Dendritic cell treated with granulocyte-macrophage colony-stimulating factor and Interleukin-4, amounts not matched to agents 40 ng/mL and 50 ng/mL, for 4 days (primary cell): ENCODE results near the gene ABHD17B.
"Not testable (repeated sequence)": the region's sequence is repeated elsewhere in the genome, so short reads cannot be mapped to it uniquely, and the experiment has no call there.

Experiments used
- H3K27ac Mint-ChIP-seq: one replicate; pipeline ENCODE4 v1.8.0; 2022; ENCODE audit warnings: mild to moderate bottlenecking, mixed read lengths
- H3K27me3 Mint-ChIP-seq: one replicate; pipeline ENCODE4 v1.8.0; 2022; ENCODE audit warnings: mild to moderate bottlenecking, mixed read lengths
- H3K36me3 Mint-ChIP-seq: one replicate; pipeline ENCODE4 v1.8.0; 2022; ENCODE audit warnings: low read depth, mixed read lengths
- H3K4me1 Mint-ChIP-seq: one replicate; pipeline ENCODE4 v1.8.0; 2022; ENCODE audit warnings: low read depth, mixed read lengths
- H3K4me3 Mint-ChIP-seq: one replicate; pipeline ENCODE4 v1.8.0; 2022; ENCODE audit warnings: mild to moderate bottlenecking, moderate library complexity, mixed read lengths
- H3K9me3 Mint-ChIP-seq: one replicate; pipeline ENCODE4 v1.8.0; 2022; ENCODE audit warnings: mixed read lengths
- intact Hi-C: fragments of 100-400 bp; cut with micrococcal nuclease; formaldehyde crosslinking; loops from one replicate; pipeline ENCODE4 v1.15.0; 2022

ABHD17B gene

GRCh38 chr9:71901695-71902597 is 9.0 kb downstream of the ABHD17B start:
- H3K4me3 Mint-ChIP-seq: no peak overlapping the region
- H3K4me1 Mint-ChIP-seq: peaks cover 56% of the 10 kb centered on the region
- intact Hi-C loops: loop anchor here (10.0 kb wide), 1 partner anchor 403 kb away; no protein-coding TSS in a partner anchor
- peaks cover 7% of the 10 kb centered on the region for H3K36me3 Mint-ChIP-seq
- H3K27ac Mint-ChIP-seq: peak overlapping the region; percentile 7
- no peaks in the 10 kb centered on the region for H3K27me3 Mint-ChIP-seq
- no peaks in the 10 kb centered on the region for H3K9me3 Mint-ChIP-seq

- H3K27ac Mint-ChIP-seq, H3K27me3 Mint-ChIP-seq, intact Hi-C loops, H3K9me3 Mint-ChIP-seq, H3K4me3 Mint-ChIP-seq, H3K36me3 Mint-ChIP-seq: not testable (repeated sequence)
- peaks cover 47% of the 10 kb centered on the region for H3K4me1 Mint-ChIP-seq
Measured at GRCh38 chr9:71898756-71899155, 12.2 kb downstream of the ABHD17B start.

GRCh38 chr9:71897577-71897976 is 13.4 kb downstream of the ABHD17B start:
- no peaks in the 10 kb centered on the region for H3K9me3 Mint-ChIP-seq
- no peaks in the 10 kb centered on the region for H3K36me3 Mint-ChIP-seq
- peaks cover 57% of the 10 kb centered on the region for H3K4me1 Mint-ChIP-seq
- intact Hi-C loops: no loop called here
- H3K27ac Mint-ChIP-seq: no peak overlapping the region
- no peaks in the 10 kb centered on the region for H3K27me3 Mint-ChIP-seq
- H3K4me3 Mint-ChIP-seq: no peak overlapping the region

GRCh38 chr9:71896761-71897160 is 14.2 kb downstream of the ABHD17B start:
- Mint-ChIP-seq H3K36me3 (no peaks in the 10 kb centered on the region), H3K27me3 (no peaks in the 10 kb centered on the region), H3K4me3 (no peak overlapping the region), H3K9me3 (no peaks in the 10 kb centered on the region), H3K27ac (no peak overlapping the region), H3K4me1 (peaks cover 50% of the 10 kb centered on the region)
- intact Hi-C loops: no loop called here

- Mint-ChIP-seq H3K9me3 (no peaks in the 10 kb centered on the region), H3K27me3 (no peaks in the 10 kb centered on the region), H3K4me3 (no peak overlapping the region), H3K27ac (no peak overlapping the region), H3K36me3 (no peaks in the 10 kb centered on the region), H3K4me1 (peaks cover 52% of the 10 kb centered on the region)
- intact Hi-C loops: no loop called here
Measured at GRCh38 chr9:71895955-71896354, 15.0 kb downstream of the ABHD17B start.

- Mint-ChIP-seq H3K36me3 (no peaks in the 10 kb centered on the region), H3K27me3 (no peaks in the 10 kb centered on the region), H3K27ac (no peak overlapping the region), H3K9me3 (no peaks in the 10 kb centered on the region), H3K4me1 (peaks cover 44% of the 10 kb centered on the region), H3K4me3 (no peak overlapping the region)
- intact Hi-C loops: no loop called here
Measured at GRCh38 chr9:71895117-71895516, 15.9 kb downstream of the ABHD17B start.

- H3K27ac Mint-ChIP-seq: peak overlapping the region; percentile 16
- H3K9me3 Mint-ChIP-seq: no peaks in the 10 kb centered on the region
- peaks cover 35% of the 10 kb centered on the region for H3K4me1 Mint-ChIP-seq
- H3K36me3 Mint-ChIP-seq: no peaks in the 10 kb centered on the region
- no peaks in the 10 kb centered on the region for H3K27me3 Mint-ChIP-seq
- intact Hi-C loops: no loop called here
- H3K4me3 Mint-ChIP-seq: no peak overlapping the region
Measured at GRCh38 chr9:71891557-71892189, 19.3 kb downstream of the ABHD17B start.

GRCh38 chr9:71890042-71890679 is 20.8 kb downstream of the ABHD17B start:
- no peak overlapping the region for H3K4me3 Mint-ChIP-seq
- no peak overlapping the region for H3K27ac Mint-ChIP-seq
- H3K36me3 Mint-ChIP-seq: no peaks in the 10 kb centered on the region
- intact Hi-C loops: no loop called here
- H3K9me3 Mint-ChIP-seq: no peaks in the 10 kb centered on the region
- H3K27me3 Mint-ChIP-seq: no peaks in the 10 kb centered on the region
- H3K4me1 Mint-ChIP-seq: peaks cover 35% of the 10 kb centered on the region

GRCh38 chr9:71887362-71887761 is 23.6 kb downstream of the ABHD17B start:
- Mint-ChIP-seq H3K4me1 (peaks cover 24% of the 10 kb centered on the region), H3K9me3 (peaks cover 25% of the 10 kb centered on the region), H3K27me3 (no peaks in the 10 kb centered on the region), H3K36me3 (peaks cover 25% of the 10 kb centered on the region), H3K27ac (peak overlapping the region; percentile 5), H3K4me3 (no peak overlapping the region)
- intact Hi-C loops: no loop called here

- H3K36me3 Mint-ChIP-seq: peaks cover 33% of the 10 kb centered on the region
- no peaks in the 10 kb centered on the region for H3K27me3 Mint-ChIP-seq
- intact Hi-C loops: no loop called here
- H3K27ac Mint-ChIP-seq: peak overlapping the region; percentile 5
- H3K4me1 Mint-ChIP-seq: peaks cover 22% of the 10 kb centered on the region
- peaks cover 33% of the 10 kb centered on the region for H3K9me3 Mint-ChIP-seq
- no peak overlapping the region for H3K4me3 Mint-ChIP-seq
Measured at GRCh38 chr9:71886541-71886940, 24.5 kb downstream of the ABHD17B start.

GRCh38 chr9:71886015-71886414 is 25.0 kb downstream of the ABHD17B start:
- no peak overlapping the region for H3K27ac Mint-ChIP-seq
- H3K27me3 Mint-ChIP-seq: no peaks in the 10 kb centered on the region
- no peak overlapping the region for H3K4me3 Mint-ChIP-seq
- peaks cover 38% of the 10 kb centered on the region for H3K9me3 Mint-ChIP-seq
- peaks cover 17% of the 10 kb centered on the region for H3K4me1 Mint-ChIP-seq
- peaks cover 38% of the 10 kb centered on the region for H3K36me3 Mint-ChIP-seq
- intact Hi-C loops: no loop called here

GRCh38 chr9:71885467-71885866 is 25.5 kb downstream of the ABHD17B start:
- peaks cover 43% of the 10 kb centered on the region for H3K9me3 Mint-ChIP-seq
- intact Hi-C loops: no loop called here
- H3K4me3 Mint-ChIP-seq: no peak overlapping the region
- H3K4me1 Mint-ChIP-seq: peaks cover 16% of the 10 kb centered on the region
- no peaks in the 10 kb centered on the region for H3K27me3 Mint-ChIP-seq
- H3K27ac Mint-ChIP-seq: no peak overlapping the region
- peaks cover 43% of the 10 kb centered on the region for H3K36me3 Mint-ChIP-seq

GRCh38 chr9:71884005-71884404 is 27.0 kb downstream of the ABHD17B start:
- H3K36me3 Mint-ChIP-seq: peaks cover 53% of the 10 kb centered on the region
- peaks cover 55% of the 10 kb centered on the region for H3K9me3 Mint-ChIP-seq
- no peak overlapping the region for H3K27ac Mint-ChIP-seq
- peaks cover 10% of the 10 kb centered on the region for H3K4me1 Mint-ChIP-seq
- H3K4me3 Mint-ChIP-seq: no peak overlapping the region
- H3K27me3 Mint-ChIP-seq: no peaks in the 10 kb centered on the region
- intact Hi-C loops: no loop called here

GRCh38 chr9:71879644-71880174 is 31.3 kb downstream of the ABHD17B start:
- Mint-ChIP-seq H3K36me3 (peaks cover 73% of the 10 kb centered on the region), H3K9me3 (peaks cover 79% of the 10 kb centered on the region), H3K4me3 (no peak overlapping the region), H3K27ac (no peak overlapping the region), H3K4me1 (no peaks in the 10 kb centered on the region), H3K27me3 (no peaks in the 10 kb centered on the region)
- intact Hi-C loops: no loop called here
